Upper lobe of left lung (tissue), 4 donors: Measurements from ENCODE around the gene G6PC3.

Experiments
- CTCF ChIP-seq, 6 experiments: fragments of 450-650 bp in 4 of 6; fragments of 200-600 bp in 2 of 6; sonication (generic) in 2 of 6; IDR thresholded peaks; one replicate each; pipeline ENCODE4 v1.5.1; 2016 to 2019; ENCODE audit warnings: antibody characterized with exemption in 6 of 6
- EP300 ChIP-seq, 4 donors: sonication (generic); formaldehyde crosslinking; IDR thresholded peaks; one replicate each; pipeline ENCODE4 v1.5.1; 2017; ENCODE audit warnings: antibody characterized with exemption in 4 of 4, control low read depth in 2 of 4
- POLR2A ChIP-seq, 4 donors: fragments of 450-650 bp; IDR thresholded peaks; one replicate each; pipeline ENCODE4 v1.5.1; 2016 to 2017; ENCODE audit warnings: antibody characterized with exemption in 4 of 4, mild to moderate bottlenecking in 2 of 4
- POLR2AphosphoS5 ChIP-seq, 2 donors: sonication (generic); formaldehyde crosslinking; IDR thresholded peaks; one replicate each; pipeline ENCODE4 v1.5.1; 2017; ENCODE audit warnings: antibody characterized with exemption in 2 of 2

DNA sequence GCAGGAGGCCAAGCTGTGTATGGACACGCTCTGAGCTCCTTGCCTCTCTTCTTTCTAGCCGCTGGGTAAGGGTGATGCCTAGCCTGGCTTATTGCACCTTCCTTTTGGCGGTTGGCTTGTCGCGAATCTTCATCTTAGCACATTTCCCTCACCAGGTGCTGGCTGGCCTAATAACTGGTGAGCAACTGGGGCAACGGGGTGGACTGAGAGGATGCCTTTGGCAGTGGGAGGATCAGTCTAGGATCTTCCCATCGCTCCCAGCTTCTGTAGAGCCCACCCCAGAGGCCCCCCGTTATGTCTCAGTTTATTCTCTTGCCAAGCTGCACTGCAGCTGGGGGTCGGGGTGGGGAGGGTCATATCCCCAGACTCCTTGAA is 4.4 kb downstream of the G6PC3 start:
- TF ChIP-seq CTCF (IDR thresholded peaks at IDR 0.05): no peak
- TF ChIP-seq POLR2AphosphoS5 (IDR thresholded peaks at IDR 0.05): no peak
- TF ChIP-seq EP300 (IDR thresholded peaks at IDR 0.05): no peak
- no peak for TF ChIP-seq POLR2A (IDR thresholded peaks at IDR 0.05)
